Measurements from ENCODE around the gene GLB1L2.

DNA sequence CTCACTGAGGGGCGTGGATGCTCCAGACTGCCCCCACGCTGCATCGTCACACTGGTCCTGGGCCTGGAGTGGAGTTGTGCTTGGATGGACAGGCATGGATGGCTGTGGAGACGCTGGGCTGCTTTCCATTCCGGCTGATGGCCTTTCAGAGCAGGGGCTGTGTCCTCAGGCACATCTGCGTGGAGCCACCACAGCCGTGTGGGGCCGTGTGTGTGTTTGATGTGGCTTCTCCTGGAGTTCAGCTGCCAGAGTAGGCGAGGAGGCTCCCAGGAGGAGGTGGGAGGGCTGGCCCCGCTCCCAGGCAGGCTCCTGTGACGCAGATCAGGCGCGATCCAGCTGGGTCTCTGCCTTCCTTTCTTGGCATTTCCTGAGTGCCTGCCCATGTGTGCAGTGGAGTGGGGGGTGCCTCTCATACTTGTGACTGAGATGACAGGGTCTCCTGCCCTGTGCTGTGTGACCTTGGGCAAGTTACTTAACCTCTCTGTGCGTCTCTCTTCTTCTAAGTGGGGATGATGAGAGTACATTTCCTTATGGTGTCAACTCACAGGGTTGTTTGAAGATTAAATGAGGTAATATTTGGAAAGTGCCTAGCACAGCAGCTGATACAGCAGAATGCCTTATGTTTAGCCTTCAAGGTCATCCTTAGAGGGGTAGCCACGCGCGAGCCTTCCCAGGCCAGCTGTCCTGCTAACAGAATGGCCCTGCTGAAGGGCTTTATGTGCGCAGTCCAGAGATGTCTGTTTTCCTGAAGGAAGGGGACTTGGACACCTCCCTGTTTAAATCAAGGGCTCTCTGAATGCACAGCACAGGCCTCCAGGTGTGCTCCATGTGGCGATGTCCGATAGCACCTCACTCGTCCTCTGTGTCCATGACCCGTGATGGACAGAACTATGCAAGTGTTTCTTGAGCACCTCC lies 33.5 kb downstream of the GLB1L2 start:
- no peak for TF ChIP-seq ZNF274 (IDR thresholded peaks at IDR 0.05; ENCODE audit: low read depth, low read length)
- TF ChIP-seq SUZ12 (IDR thresholded peaks at IDR 0.05; ENCODE audit: extremely low read depth, insufficient read depth, insufficient read length) = no peak
